ENCODE measurements around the gene TTC13. TPM values are rescaled to one million over a fixed set of nuclear protein-coding genes. Genes with fewer than 3 reads are reported as not detected.
"Not testable (repeated sequence)": the region's sequence is repeated elsewhere in the genome, so short reads cannot be mapped to it uniquely, and the experiment has no call there.

The TTC13 gene
- total and polyA plus RNA-seq, 2 of the 13 experiments (the other 11 are each of a cell fraction or from before 2014, with no cell fraction given) = 5.8 to 15.9 TPM

- TF ChIP-seq GPBP1L1 (CRISPR knock-in tag; IDR thresholded peaks at IDR 0.05) (no peak), ZNF513 (CRISPR knock-in tag; conservative IDR thresholded peaks at IDR 0.05) (no peak), ZNF761 (CRISPR knock-in tag; conservative IDR thresholded peaks at IDR 0.05) (no peak), TEAD3 (CRISPR knock-in tag; optimal IDR thresholded peaks at IDR 0.05; ENCODE audit: borderline replicate concordance) (no peak), ZNF251 (CRISPR knock-in tag; IDR thresholded peaks at IDR 0.05) (no peak)
These were observed 33.3 kb upstream of the TTC13 start (continued) for GRCh38 chr1:231011963-231012362.

- H4K20me1 ChIP-seq (ENCODE audit: insufficient read depth, low read length) = no peaks in the 10 kb centered on the region
- 0 out of 2 replicates have a peak, but pooled peaks cover 6% of the 10 kb centered on the region for H3K4me1 ChIP-seq (ENCODE audit: insufficient read depth, low read length)
- no peaks in the 10 kb centered on the region for H3K79me2 ChIP-seq (ENCODE audit: insufficient read depth, low read length)
- H3K9me3 ChIP-seq (ENCODE audit: low read length) = no peaks in the 10 kb centered on the region; the same call in 1 of the 2 replicates
- in situ Hi-C loops (cut with HindIII; ENCODE audit: extremely low pct_ligation_motif_present, low pct_unique_long_range_greater_than_20kb) = no loop called here
- ChIA-PET POLR2A (no interaction called here), CTCF (ENCODE audit: low intra/inter-chr PET ratio, low total read pairs) (no interaction called here)
- no peak overlapping the region for H3K4me3 ChIP-seq (replicated peaks in 1 of 3; ENCODE audit: insufficient read depth in 1 of 3, low read depth in 2 of 3, low read length in 3 of 3)
- TF ChIP-seq CREB1 (IDR thresholded peaks at IDR 0.05) = peak; percentile 90
- no peak for TF ChIP-seq CREB1 (CRISPR knock-in tag; IDR thresholded peaks at IDR 0.05)
- no peak for TF ChIP-seq SPEN (CRISPR knock-in tag; IDR thresholded peaks at IDR 0.05; ENCODE audit: low read depth)
- no peak for TF ChIP-seq KDM6A (CRISPR knock-in tag; IDR thresholded peaks at IDR 0.05; ENCODE audit: low read depth)
- TF ChIP-seq ZNF589 (CRISPR knock-in tag; conservative IDR thresholded peaks at IDR 0.05) = no peak
- no peak for TF ChIP-seq ZNF451 (CRISPR knock-in tag; IDR thresholded peaks at IDR 0.05)
- TF ChIP-seq ZNF468 (CRISPR knock-in tag; IDR thresholded peaks at IDR 0.05) = no peak
- WGBS (ENCODE audit: low lambda C conversion rate) = 55% methylated on average over 2 of the region's 2 CpGs
- H3K36me3 ChIP-seq (replicated peaks in 1 of 2; ENCODE audit: control insufficient read depth in 1 of 2, insufficient read depth in 2 of 2, low read length in 2 of 2) = no peaks in the 10 kb centered on the region
- no peak overlapping the region for H2AFZ ChIP-seq (ENCODE audit: low read length)
- FAIRE-seq = no peak
- no peak for ATAC-seq
- intact Hi-C loops (cut with micrococcal nuclease; ENCODE audit: unreplicated experiment) = no loop called here
- H3K4me2 ChIP-seq (ENCODE audit: low read depth, low read length) = no peak overlapping the region
- H3K9ac ChIP-seq (ENCODE audit: insufficient read depth, low read depth, low read length) = no peak overlapping the region
- no TSS peak for BruUV-seq (replicated peaks)
- H3K27ac ChIP-seq (ENCODE audit: extremely low read length, insufficient read depth, low read length) = no peak overlapping the region
- peaks cover 0 to 1% of the 10 kb centered on the region in 2 experiments; a peak in 1 of 5 replicates for H3K27me3 ChIP-seq (ENCODE audit: control insufficient read depth in 1 of 2, insufficient read depth in 2 of 2, low read length in 2 of 2)
- no peak for DNase-seq (ENCODE audit: low spot score)
These were observed 32.7 kb upstream of the TTC13 start for GRCh38 chr1:231011360-231011759.

- FAIRE-seq; H3K4me2 ChIP-seq (ENCODE audit: low read depth, low read length); ATAC-seq; in situ Hi-C loops (cut with HindIII; ENCODE audit: extremely low pct_ligation_motif_present, low pct_unique_long_range_greater_than_20kb); H4K20me1 ChIP-seq (ENCODE audit: insufficient read depth, low read length); DNase-seq (ENCODE audit: low spot score); H3K4me1 ChIP-seq (ENCODE audit: insufficient read depth, low read length); H3K9ac ChIP-seq (ENCODE audit: insufficient read depth, low read depth, low read length); H3K27me3 ChIP-seq (ENCODE audit: control insufficient read depth in 1 of 2, insufficient read depth in 2 of 2, low read length in 2 of 2); intact Hi-C loops (cut with micrococcal nuclease; ENCODE audit: unreplicated experiment); H2AFZ ChIP-seq (ENCODE audit: low read length); H3K9me3 ChIP-seq (ENCODE audit: low read length); H3K36me3 ChIP-seq (replicated peaks in 1 of 2; ENCODE audit: control insufficient read depth in 1 of 2, insufficient read depth in 2 of 2, low read length in 2 of 2); CTCF ChIA-PET (ENCODE audit: low intra/inter-chr PET ratio, low total read pairs); H3K4me3 ChIP-seq (replicated peaks in 1 of 3; ENCODE audit: insufficient read depth in 1 of 3, low read depth in 2 of 3, low read length in 3 of 3); POLR2A ChIA-PET; H3K27ac ChIP-seq (ENCODE audit: extremely low read length, insufficient read depth, low read length); H3K79me2 ChIP-seq (ENCODE audit: insufficient read depth, low read length); BruUV-seq (replicated peaks): not testable (repeated sequence)
- 3% methylated on average over 1 of the region's 1 CpG for WGBS (ENCODE audit: low lambda C conversion rate)
These were observed 28.9 kb upstream of the TTC13 start for GRCh38 chr1:231007535-231007934.
